ENCODE measurements around the gene FBXO9.
A peak's percentile ranks its signal among the peaks of the same experiment; 100 is the strongest.
"Not testable (repeated sequence)": the region's sequence is repeated elsewhere in the genome, so short reads cannot be mapped to it uniquely, and the experiment has no call there.

Gene FBXO9

DNA sequence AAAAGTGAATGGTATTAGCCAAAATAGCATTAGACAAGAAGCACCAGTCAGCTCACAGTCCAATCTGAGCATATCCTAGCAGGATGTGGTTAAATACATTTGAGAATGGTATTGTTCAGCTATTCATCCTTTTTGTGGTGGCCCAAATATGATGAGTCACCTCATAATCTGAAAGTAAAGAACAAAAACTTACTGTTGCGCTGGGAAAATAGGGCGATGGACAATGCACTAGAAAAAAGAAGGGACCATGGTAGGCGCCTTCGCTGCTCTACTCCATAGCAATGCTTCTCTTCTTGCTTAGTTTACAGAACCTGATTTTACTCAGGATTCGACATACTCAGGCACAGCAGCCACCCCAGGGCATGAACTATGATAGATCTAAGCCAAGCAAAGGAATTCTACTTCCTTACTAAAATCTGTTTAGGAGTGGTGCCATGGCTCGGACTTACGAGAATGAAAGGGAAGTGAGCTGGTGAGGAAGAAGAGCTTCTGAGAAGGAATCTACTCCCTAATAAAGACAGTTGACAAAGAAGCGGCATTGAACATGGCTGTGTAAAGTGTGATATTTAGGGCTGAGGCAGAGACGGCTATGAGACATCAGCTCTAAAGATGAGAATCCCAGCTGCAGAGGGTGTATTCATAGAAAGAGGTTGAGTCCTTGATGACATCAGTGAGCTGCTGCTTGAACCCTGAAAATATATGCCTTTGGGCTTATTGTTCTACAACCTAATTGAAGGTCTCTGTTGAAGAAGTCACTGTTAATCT is 16.6 kb upstream of the FBXO9 start:
- peak; percentile 48 for DNase-seq (ENCODE audit: low spot score)

DNA sequence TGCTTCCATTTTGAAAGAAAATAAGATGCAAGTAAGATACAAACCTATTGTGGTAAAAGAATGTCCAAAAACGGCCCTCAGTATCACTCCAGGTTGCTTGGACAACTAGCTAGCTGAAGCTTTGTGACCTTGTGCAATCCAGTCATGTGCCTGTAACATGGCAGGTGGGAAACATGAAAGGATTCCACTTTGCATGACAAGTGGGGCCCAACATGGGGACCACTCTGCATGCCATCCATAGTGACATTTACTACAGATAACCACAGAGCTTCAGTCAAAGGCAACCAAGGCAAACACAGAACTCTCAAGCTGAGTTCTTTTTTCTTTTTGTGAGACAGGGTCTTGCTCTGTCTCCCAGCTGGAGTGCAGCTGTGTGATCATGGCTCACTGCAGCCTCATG is 15.8 kb upstream of the FBXO9 start:
- no peak for DNase-seq (ENCODE audit: low spot score)

DNA sequence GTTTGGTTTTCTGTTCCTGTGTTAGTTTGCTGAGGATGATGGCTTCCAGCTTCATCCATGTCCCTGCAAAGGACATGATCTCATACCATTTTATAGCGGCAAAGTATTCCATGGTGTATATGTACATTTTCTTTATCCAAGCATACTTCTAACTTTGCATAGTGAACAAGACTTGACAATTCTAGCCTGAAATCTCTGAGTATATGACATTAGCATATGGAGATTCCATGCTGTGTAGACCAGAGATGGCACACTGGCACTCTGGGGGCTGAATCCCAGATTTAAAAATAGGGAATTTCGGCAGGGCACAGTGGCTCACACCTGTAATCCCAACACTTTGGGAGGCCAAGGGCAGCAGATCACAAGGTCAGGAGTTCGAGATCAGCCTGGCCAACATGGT is 13.1 kb upstream of the FBXO9 start:
- not testable (repeated sequence) for DNase-seq (ENCODE audit: low spot score)

DNA sequence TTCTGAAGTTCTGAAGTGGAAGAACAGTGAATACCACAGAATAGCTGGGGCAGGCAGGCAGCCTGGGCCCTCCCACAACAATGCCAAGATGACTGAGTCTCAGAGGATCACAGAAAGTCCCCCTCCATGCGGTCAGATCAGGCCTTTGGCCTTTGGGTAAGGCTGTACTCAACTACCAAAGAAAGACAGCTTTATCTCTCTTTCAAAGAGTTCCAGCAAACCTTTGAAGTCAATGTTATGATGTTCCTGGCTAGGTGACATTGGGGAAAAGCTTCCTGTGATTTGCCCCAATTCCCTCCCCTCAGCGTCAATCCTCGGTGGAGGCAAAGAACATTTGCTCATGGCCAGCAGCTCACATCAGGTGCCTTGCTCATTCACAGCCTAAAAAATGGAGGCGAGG is 10.7 kb upstream of the FBXO9 start:
- no peak for DNase-seq (ENCODE audit: low spot score)

DNA sequence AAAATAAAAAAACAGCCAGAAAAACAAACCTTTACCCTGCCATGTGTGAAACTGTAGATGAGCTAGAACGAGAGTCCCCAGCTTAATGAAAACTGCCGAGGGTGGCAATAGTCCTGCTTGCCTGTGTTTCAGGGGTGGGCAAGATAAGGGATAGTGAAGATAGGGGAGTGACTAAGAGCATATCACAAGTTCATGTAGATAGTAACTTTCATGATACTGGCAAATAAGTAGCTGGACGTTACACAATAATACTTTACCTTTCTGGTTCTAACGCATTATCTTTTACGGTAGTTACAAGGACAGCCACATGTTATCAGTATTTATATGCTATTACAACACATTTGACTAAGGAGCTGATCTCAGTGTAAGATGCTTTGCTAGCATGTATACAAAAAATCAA is 9.3 kb upstream of the FBXO9 start:
- no peak for DNase-seq (ENCODE audit: low spot score)

DNA sequence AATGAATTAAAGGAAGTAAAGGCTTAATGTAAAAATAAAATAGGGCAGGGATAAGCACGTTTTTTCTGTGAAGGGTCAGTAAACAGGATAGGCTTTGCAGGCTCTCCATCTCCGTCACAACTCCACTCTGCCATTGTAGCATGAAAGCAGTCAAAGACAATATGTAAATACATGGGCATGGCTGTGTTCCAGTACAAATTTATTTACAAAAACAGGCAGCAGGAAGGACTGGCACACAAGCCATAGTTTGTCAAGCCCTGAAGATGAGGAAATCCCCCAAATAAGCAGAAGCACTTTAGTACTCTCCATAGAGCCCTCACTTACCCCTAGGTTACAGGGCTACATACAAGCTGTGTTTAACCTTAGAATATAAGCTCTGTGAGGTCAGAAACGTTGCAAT is 8.9 kb upstream of the FBXO9 start:
- DNase-seq (ENCODE audit: low spot score), result peak; percentile 35

DNA sequence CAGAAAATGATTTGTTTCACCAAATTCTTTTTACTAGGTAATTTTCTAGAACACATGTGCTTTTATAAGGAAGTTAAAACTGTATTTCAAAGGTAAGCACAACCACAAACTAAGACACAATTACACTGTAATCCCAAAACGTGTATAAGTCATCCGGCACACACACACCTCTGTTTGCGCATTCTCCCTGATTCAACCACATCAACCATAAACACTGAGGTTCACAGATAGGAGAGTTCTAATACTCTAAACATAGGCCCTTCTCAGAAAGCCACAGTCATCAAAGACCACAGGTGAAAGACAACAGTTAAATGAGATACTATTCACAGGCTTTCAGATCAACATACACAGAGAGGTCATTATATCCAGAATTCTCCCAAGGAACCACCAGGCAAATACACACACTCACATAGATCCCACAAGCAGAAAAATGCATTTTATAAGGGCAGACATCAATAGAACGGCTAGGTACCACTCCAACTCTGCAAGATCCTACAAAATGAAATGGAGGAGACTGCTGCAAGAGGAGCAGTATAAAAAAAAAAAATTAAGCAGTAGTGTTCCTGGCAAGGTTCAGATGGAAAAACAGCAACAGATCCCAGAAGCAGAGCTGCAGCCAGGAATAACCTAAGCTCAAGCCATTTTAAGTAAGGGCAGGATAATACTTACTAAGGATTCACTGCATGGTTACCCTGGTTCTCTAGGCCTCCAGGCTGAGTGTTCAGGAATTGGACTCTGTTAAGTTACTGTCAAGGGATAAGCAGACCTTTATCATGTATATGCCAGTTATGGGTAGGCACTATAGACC is 6.6 kb upstream of the FBXO9 start:
- DNase-seq (ENCODE audit: low spot score), result peak; percentile 7

DNA sequence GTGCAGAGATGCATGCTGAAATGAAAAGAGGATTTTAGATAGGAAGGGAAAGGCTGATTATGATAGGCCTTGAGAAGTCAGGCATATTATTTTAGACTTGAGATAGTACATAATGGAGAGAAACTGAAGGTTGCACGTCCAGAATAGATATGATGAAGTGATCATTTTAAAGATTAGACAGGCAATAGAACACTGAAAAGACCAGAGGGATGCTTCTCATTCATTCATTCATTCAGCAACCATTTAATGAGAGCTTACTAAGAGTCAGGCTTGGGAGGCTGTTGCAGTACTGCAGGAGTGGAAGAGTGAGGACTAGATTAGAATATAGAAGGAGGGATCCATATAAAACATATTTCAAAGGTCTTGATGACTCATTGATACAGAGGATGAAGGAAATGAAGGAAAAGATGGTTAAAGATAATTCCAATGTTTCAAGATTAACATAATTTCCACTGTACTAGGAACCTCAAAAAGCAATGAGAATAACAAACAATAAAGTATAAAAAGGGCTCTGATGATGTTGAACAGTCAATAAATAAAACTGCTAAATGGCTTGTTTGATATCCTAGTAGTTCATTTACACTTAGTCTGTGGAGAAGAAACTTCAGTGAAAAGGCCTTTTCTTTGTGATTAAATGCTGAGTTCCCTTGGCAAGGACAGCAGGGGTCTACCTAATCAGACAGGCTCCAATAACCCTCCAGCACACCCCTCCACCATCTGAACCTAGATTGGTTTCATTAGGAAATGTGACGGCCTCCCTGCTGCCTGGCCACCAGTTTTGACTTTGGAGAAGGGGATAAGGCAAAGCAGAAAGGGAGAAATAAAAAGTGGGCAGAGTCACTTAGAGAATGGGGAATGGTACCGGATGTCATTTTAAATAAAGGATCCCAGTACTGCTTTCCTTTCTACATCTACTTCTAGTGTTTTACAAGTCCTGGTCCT is 5.3 kb upstream of the FBXO9 start:
- peak; percentile 39 for DNase-seq (ENCODE audit: low spot score)

DNA sequence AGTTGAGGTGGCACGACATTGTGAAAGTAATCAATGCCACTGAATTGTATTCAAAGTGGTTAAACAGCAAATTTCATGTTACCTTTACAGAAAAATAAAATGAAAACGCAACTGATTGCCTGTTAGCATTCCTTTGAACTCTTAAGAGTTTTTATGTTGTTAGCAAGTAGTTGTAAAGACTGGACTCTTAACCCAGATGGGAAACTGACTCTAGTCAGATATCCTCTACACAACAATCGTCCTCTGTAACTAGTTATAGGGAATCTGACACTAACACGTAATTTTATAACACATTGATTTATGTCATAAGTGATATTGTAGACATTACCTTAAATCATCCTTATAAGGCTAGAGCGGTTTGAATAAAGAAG is 3.0 kb upstream of the FBXO9 start:
- peak; percentile 41 for DNase-seq (ENCODE audit: low spot score)

DNA sequence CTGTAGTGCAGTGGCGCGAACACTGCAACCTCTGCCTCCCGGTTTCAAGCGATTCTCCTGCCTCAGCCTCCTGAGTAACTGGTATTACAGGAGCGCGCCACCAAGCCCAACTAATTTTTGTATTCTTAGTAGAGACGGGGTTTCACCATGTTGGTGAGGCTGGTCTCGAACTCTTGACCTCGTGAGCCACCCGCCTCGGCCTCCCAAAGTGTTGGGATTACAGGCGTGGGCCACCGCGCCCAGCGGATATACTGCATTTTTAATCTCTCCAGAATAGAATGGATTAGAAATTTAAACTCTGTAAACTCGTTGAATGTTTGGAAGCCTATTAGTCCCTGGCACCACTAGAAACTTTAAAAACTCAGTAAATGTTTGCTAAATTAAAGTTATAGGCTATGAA is 949 bp upstream of the FBXO9 start:
- DNase-seq (ENCODE audit: low spot score), result not testable (repeated sequence)

DNA sequence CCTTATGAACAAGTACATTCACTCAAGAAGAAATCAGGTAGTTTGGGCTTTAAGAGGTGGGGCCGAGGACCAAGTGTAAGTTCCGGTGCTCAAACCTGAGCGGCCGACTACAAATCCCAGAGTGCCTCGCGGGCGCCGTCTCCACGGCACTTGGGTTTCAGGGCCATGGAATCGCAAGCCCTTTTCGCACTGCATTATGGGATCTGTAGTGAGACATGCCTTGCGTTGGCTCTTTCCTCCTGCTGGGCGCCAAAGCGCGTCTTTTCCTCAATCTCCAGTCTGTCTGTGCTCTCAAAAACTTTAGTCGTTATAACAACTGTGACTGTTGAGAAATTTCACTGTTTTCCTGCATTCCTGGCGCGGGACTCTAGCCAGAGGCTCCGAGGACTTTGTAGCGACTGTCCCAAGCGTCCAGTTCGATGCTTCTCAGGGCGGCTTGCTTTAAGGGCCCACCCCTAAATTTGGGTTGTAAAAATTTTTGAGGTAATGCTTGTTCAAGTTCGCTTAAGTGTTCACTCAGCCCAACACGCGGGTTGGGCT is 408 bp upstream of the FBXO9 start:
- DNase-seq (ENCODE audit: low spot score), result peak; percentile 99

DNA sequence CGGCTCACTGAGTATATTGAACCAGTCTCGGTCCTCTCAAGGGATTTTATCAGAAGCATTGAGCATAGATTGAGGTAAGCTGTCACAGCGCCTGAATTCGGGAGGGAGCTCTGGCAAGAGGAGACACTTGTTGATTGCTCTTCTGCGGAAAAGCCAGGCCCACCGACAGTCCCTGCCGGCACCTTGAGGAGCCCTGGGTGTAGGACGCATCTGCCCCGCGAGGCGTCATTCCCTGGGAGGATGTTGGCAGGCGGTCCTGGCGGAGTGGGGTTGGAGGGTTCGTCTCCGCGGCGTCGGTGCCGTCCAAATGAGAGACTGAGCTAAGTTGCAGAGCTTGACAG is 843 bp downstream of the FBXO9 start:
- DNase-seq (ENCODE audit: low spot score), result peak; percentile 42

DNA sequence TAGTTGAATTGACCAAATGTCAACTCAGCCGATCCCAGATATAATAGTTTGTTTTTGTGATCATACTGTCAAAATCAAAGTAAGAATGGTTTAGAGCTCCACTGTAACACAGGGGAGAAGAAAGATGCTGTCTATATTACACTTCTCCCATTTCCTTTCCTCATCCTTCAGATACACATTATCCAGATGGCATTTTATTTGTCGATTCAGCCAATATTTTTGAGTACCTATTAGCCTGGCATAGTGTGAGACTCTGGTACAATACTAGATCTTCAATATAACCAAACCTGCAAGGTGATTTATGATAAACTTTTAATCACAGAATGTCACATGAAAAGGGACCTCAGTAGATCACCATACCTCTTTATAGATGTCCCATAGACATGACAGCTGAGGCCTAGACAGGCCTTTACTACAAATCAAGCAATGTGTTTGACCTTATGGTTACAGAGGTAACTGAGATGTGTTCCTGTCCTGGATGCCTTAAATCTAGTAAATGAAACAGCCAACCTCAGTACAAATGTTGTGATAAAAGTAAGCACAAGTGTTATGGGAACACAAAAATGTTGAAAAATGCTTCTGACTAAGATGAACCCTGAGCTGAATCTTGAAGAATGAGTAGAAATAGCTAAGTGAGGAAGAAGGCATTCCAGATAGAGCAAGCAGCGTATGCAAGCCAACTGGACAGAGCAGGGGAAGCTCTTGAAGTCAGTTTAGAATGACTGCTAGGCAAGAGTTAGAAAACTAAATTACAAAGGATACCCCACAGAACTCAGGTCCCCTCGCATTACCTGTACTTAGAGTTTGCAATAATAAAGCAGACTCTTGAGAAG is 1.9 kb downstream of the FBXO9 start:
- DNase-seq (ENCODE audit: low spot score), result no peak

DNA sequence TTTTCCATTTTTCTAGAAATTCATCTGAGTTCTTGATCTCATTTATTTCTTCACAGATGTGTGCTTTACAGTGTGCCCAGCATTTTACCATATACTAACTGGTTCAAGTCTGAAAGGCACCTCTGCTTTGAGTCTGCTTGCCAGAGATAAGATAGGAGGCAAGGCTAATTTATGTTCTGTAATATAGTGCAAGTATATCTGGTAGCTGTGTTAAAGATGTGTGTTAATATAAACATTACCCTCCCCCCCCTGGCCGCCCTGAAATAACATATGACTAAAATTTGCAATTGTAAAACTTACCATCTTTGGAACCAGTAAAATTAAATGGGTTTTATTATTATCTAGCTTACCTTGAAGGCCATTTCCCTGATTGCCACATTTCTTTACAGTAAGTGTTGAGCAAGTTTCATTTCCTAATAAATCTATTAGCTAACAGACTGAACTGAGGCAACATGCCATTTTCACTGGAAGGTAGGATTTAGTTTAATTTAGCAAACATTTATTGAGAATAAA is 2.7 kb downstream of the FBXO9 start:
- DNase-seq (ENCODE audit: low spot score), result no peak

DNA sequence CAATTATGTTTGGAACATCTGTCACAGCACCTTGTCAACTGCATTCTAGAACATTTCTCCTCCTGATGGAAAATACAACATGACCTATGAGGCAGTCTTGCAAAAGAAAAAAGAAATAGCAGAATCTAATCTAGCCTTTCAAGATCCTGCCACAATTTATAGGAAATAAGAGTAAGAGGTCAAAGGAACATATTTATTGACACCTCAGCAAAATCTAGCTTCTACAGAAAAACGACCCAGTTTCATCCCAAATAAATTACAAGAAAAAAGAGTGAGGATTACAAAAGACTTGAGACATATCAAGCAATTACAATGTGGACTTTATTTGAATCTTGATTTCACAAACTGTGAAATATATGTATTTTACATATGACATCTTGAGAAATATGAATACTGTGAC is 4.2 kb downstream of the FBXO9 start:
- DNase-seq (ENCODE audit: low spot score), result no peak

DNA sequence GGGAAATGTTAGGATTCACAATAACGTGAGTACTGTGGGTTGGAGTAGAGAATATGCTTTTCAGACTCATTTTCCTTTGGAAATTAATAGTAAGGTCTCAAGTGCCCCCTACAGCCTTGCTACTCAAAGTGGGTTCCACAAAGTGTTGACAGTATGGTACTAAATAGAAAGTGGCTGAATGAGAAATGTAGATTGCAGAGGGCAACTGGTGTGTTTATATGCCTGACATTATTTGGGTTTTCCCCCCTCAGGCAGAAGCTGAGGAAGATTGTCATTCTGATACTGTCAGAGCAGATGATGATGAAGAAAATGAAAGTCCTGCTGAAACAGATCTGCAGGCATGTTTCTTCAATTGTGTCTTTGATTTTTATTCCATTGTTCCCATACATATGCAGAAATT is 5.6 kb downstream of the FBXO9 start:
- no peak for DNase-seq (ENCODE audit: low spot score)

DNA sequence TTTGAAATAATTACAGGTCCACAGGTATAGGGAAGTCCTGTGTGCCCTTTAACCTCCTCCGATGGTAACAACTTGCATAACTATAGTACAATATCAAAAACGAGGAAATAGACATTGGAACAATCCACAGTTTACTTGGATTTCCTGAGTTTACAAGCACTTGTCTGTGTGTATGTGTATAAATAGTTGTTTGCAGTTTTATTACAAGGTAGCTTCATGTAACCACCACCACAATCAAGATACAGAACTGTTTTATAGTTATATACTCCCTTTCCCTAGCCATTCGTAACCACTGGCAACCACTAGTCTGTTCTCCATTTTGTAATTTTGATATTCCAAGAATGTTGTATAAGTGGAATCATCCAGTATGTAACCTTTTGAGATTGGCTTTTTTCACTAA is 9.1 kb downstream of the FBXO9 start:
- DNase-seq (ENCODE audit: low spot score), result no peak

DNA sequence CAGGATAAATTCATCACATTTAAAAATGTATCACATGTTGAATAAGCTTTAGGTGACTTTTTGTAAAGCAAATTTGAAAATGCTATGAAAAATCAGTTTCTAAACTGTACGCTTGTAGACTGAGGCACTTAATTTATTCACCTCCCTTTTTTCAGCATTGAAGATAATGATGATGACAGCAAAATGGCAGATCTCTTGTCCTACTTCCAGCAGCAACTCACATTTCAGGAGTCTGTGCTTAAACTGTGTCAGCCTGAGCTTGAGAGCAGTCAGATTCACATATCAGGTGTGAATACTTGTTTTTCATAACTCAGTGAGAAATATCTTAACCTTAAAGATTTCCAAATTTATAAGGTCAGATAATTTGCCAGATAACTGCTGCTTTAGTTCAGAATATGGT is 15.6 kb downstream of the FBXO9 start:
- no peak for DNase-seq (ENCODE audit: low spot score)

DNA sequence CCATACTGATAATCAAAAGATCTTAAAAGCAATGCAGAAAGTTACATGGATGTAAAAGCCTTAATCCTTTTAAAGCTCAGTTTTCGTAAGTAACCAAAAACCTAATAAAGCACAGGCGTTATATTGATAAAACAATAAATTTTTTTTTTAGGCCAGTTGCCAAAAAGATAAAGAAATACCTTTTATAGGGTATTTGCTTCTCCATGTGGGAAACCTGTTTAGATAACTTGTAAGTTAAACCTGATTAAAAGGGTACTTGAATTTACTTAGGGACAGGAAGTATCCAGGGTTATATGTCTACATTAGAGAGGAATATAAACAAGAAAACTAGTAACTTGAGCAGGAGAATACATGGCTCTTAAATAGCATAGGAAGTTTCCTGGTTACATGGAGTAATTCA is 21.1 kb downstream of the FBXO9 start:
- DNase-seq (ENCODE audit: low spot score), result no peak

DNA sequence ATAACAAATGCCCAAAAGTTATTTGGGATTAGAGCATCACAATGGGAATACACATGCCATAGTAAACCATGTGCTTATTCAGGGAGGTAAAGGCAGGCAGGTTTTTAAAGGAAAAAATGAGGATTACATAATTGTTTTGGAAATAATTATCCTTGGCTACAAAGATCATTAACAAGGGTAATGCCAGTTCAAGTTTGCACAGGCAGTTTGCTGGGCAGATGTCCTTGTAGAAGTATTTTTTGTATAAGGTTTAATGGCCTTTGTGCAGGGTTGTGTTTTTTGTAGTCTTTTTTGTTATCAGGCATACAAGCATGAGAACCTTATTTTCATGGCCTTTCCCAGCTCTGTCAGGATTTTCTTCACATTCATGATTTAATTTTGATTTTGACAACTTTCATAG is 24.7 kb downstream of the FBXO9 start:
- no peak for DNase-seq (ENCODE audit: low spot score)

DNA sequence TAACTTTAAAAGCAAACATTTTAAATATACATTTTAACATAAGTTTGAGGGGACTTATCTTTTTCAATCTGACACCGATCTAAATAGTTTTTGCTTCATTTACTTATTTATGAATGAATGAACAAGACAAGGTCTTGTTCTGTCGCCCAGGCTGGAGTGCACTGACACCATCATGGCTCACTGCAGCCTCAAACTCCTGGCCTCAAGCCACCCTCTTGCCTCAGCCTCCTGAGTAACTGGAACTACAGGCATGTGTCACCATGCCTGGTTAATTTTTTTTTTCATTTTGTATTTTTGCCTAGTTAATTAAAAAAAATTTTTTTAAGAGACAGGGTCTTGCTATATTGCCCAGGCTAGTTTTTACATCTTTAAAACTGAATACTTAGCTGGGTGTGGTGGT is 25.4 kb downstream of the FBXO9 start:
- no peak for DNase-seq (ENCODE audit: low spot score)
